ENCODE results near the gene VWA8.
"Not testable (repeated sequence)": the region's sequence is repeated elsewhere in the genome, so short reads cannot be mapped to it uniquely, and the experiment has no call there.

The VWA8 gene

GRCh38 chr13:41639955-41640780 is 320.7 kb downstream of the VWA8 start:
- peak; percentile 14 for DNase-seq

GRCh38 chr13:41639237-41639904 is 321.5 kb downstream of the VWA8 start:
- DNase-seq, result no peak

GRCh38 chr13:41637586-41637985 is 323.3 kb downstream of the VWA8 start:
- no peak for DNase-seq

- DNase-seq, result not testable (repeated sequence)
These were observed 323.9 kb downstream of the VWA8 start for GRCh38 chr13:41637032-41637431.

GRCh38 chr13:41636590-41636989 is 324.3 kb downstream of the VWA8 start:
- DNase-seq, result not testable (repeated sequence)

- no peak for DNase-seq
These were observed 326.5 kb downstream of the VWA8 start for GRCh38 chr13:41634407-41634806.

- no peak for DNase-seq
These were observed 327.1 kb downstream of the VWA8 start for GRCh38 chr13:41633776-41634175.

GRCh38 chr13:41631296-41631965 is 329.5 kb downstream of the VWA8 start:
- DNase-seq, result no peak

GRCh38 chr13:41627425-41627824 is 333.5 kb downstream of the VWA8 start:
- DNase-seq, result no peak

GRCh38 chr13:41624041-41624440 is 336.9 kb downstream of the VWA8 start:
- no peak for DNase-seq

- no peak for DNase-seq
These were observed 338.2 kb downstream of the VWA8 start for GRCh38 chr13:41622432-41623429.

GRCh38 chr13:41621716-41622431 is 339.0 kb downstream of the VWA8 start:
- DNase-seq, result no peak

GRCh38 chr13:41617633-41618032 is 343.3 kb downstream of the VWA8 start:
- not testable (repeated sequence) for DNase-seq

GRCh38 chr13:41616151-41616550 is 344.8 kb downstream of the VWA8 start:
- no peak for DNase-seq

- DNase-seq, result no peak
These were observed 345.4 kb downstream of the VWA8 start for GRCh38 chr13:41615528-41615855.

GRCh38 chr13:41614671-41615527 is 346.0 kb downstream of the VWA8 start:
- DNase-seq, result no peak

- no peak for DNase-seq
These were observed 346.8 kb downstream of the VWA8 start for GRCh38 chr13:41613984-41614661.

- no peak for DNase-seq
These were observed 347.4 kb downstream of the VWA8 start for GRCh38 chr13:41613471-41613870.

- no peak for DNase-seq
These were observed 349.5 kb downstream of the VWA8 start for GRCh38 chr13:41611385-41611784.

- no peak for DNase-seq
These were observed 350.5 kb downstream of the VWA8 start for GRCh38 chr13:41610404-41610803.

Measured in retina (tissue), 1 donor.